K562 (cell line): Measurements from ENCODE around the gene AEN. TPM values are rescaled to one million over a fixed set of nuclear protein-coding genes. Genes with fewer than 3 reads are reported as not detected.
A peak's percentile ranks its signal among the peaks of the same experiment; 100 is the strongest.

Experiments used
- ATAC-seq: fragments of 200-7000 bp; cut with Tn5 transposase; 3 replicates; pipeline ENCODE4 v1.9.1; 2020; ENCODE audit warnings: moderate library complexity
- BruUV-seq: library from RNA; stranded (reverse); fragments of 400-500 nt; replicated peaks from 2 replicates; lab custom pipeline; 2021; lab: Mats Ljungman, UMichigan
- CTCF ChIA-PET: fragments of 300-600 bp; formaldehyde crosslinking; extraction: SDS; loops from one replicate; lab custom pipeline; 2021; ENCODE audit warnings: low intra/inter-chr PET ratio; lab: Yijun Ruan, JAX
- POLR2A ChIA-PET: fragments of 300-600, 350-650 bp; sonication (Branson Sonifier 250); formaldehyde crosslinking; extraction: SDS; loops from one replicate; lab custom pipeline; 2021; ENCODE audit warnings: antibody characterized with exemption, inconsistent platforms; lab: Yijun Ruan, JAX
- DNase-seq, 4 experiments: peaks; one replicate each; pipeline versions ENCODE4 v3.0.0 to v3.0.0-alpha.2; 2011 to 2018; ENCODE audit warnings: low spot score in 3 of 4, mixed read lengths in 3 of 4; ENCODE audit errors: extremely low read depth in 1 of 4
- FAIRE-seq: peaks from 2 replicates; lab custom pipeline; 2011; peaks lifted over from hg19 to GRCh38; lab: Jason Lieb, UNC
- H2AFZ ChIP-seq: 2 replicates; pipeline ENCODE4 v1.6.0; 2011; ENCODE audit warnings: low read depth, low read length, control low read depth, inconsistent platforms
- H3K27ac ChIP-seq: fragments of 200-600 bp; 3 replicates; pipeline ENCODE4 v1.8.0; 2011; ENCODE audit warnings: low read depth, mild to moderate bottlenecking, control low read depth, inconsistent platforms, low read length, moderate library complexity, mixed read lengths; ENCODE audit errors: extremely low read depth
- H3K27me3 ChIP-seq, 2 experiments: fragments of 300-600 bp in 1 of 2; 2 replicates in 1 of 2; 3 replicates in 1 of 2; pipeline versions ENCODE4 v1.6.0 to v1.8.0; 2011; ENCODE audit warnings: inconsistent platforms in 2 of 2, low read length in 2 of 2, mild to moderate bottlenecking in 1 of 2, mixed read lengths in 1 of 2, moderate library complexity in 1 of 2; ENCODE audit not compliant: control insufficient read depth in 2 of 2, insufficient read depth in 2 of 2
- H3K36me3 ChIP-seq: fragments of 300-600 bp; 3 replicates; pipeline ENCODE4 v1.8.0; 2011; ENCODE audit warnings: mild to moderate bottlenecking, low read length, inconsistent platforms; ENCODE audit not compliant: control insufficient read depth, insufficient read depth
- H3K4me1 ChIP-seq, 2 experiments: fragments of 200-600 bp in 1 of 2; replicated peaks in 1 of 2; 2 replicates in 1 of 2; 3 replicates in 1 of 2; pipeline versions ENCODE4 v1.5.1 to v1.8.0; 2011; ENCODE audit warnings: inconsistent platforms in 2 of 2, low read length in 2 of 2, mild to moderate bottlenecking in 1 of 2, mixed read lengths in 1 of 2, moderate library complexity in 1 of 2; ENCODE audit not compliant: control insufficient read depth in 2 of 2, insufficient read depth in 2 of 2
- H3K4me2 ChIP-seq: 2 replicates; pipeline ENCODE4 v1.6.1; 2011; ENCODE audit warnings: low read length, control low read depth, inconsistent platforms, mixed read lengths; ENCODE audit not compliant: insufficient read depth
- H3K4me3 ChIP-seq: fragments of 200-600 bp; sonication (generic), shearing (Covaris generic); 2 replicates; pipeline ENCODE4 v1.5.1; 2016; ENCODE audit warnings: control low read depth, inconsistent platforms
- H3K79me2 ChIP-seq: fragments of 200-600 bp; 3 replicates; pipeline ENCODE4 v1.8.0; 2011; ENCODE audit warnings: low read length, inconsistent platforms; ENCODE audit not compliant: control insufficient read depth, insufficient read depth
- H3K9ac ChIP-seq, 2 experiments: 2 replicates each; pipeline versions ENCODE4 v1.6.0 to v1.6.1; 2011; ENCODE audit warnings: low read depth in 2 of 2, low read length in 2 of 2, control low read depth in 1 of 2, inconsistent platforms in 1 of 2, mild to moderate bottlenecking in 1 of 2, mixed read lengths in 1 of 2; ENCODE audit not compliant: insufficient read depth in 1 of 2
- H3K9me1 ChIP-seq: one replicate; pipeline ENCODE4 v1.6.0; 2011; ENCODE audit warnings: inconsistent platforms, mild to moderate bottlenecking, low read length, moderate library complexity; ENCODE audit not compliant: control insufficient read depth, insufficient read depth
- H3K9me3 ChIP-seq: replicated peaks from 2 replicates; pipeline ENCODE4 v1.5.1; 2011; ENCODE audit warnings: low read depth, low read length, inconsistent platforms; ENCODE audit not compliant: control insufficient read depth, insufficient read depth
- H4K20me1 ChIP-seq: replicated peaks from 2 replicates; pipeline ENCODE4 v1.6.1; 2011; ENCODE audit warnings: low read length, inconsistent platforms, mixed read lengths; ENCODE audit not compliant: control insufficient read depth, insufficient read depth
- POLR2G ChIP-seq: fragments of 200-400 bp; formaldehyde crosslinking; IDR thresholded peaks from 2 replicates; pipeline ENCODE4 v1.6.1; 2017; ENCODE audit warnings: low read depth, mild to moderate bottlenecking, antibody characterized with exemption, low read length, moderate library complexity
- RBFOX2 ChIP-seq: fragments of 200-400 bp; formaldehyde crosslinking; IDR thresholded peaks from 2 replicates; pipeline ENCODE4 v1.6.1; 2017; ENCODE audit warnings: low read depth, mild to moderate bottlenecking, low read length, moderate library complexity
- ZBTB49 ChIP-seq: sonication (generic); formaldehyde crosslinking; IDR thresholded peaks from 2 replicates; pipeline ENCODE4 v1.8.0; 2022; ENCODE audit warnings: missing genetic modification reagents, mild to moderate bottlenecking, borderline replicate concordance
- WGBS: fragments of 100-300 bp; shearing (Covaris generic); methylation state at CpG from one replicate; pipeline ENCODE4 v1.1.6; 2016; ENCODE audit warnings: low coverage, mixed read lengths; ENCODE audit not compliant: insufficient coverage; ENCODE audit errors: missing lambda C conversion rate; 5-methylcytosine and 5-hydroxymethylcytosine counted together
- in situ Hi-C: fragments of 300-500 bp; cut with MboI; formaldehyde crosslinking; loops from 4 replicates; pipeline ENCODE4 v1.15.0; 2018; ENCODE audit warnings: inconsistent platforms, mixed read lengths
- intact Hi-C: fragments of 100-400 bp; cut with micrococcal nuclease; formaldehyde crosslinking; loops from 2 replicates; pipeline ENCODE4 v1.14.2; 2022
- polyA plus RNA-seq, 8 experiments: library from polyadenylated mRNA; depleted of rRNA in 4 of 8; stranded (reverse) in 5 of 8; unstranded in 3 of 8; fragments of >200 nt; fragmentation: Nextera tagmentation in 2 of 8; fragmentation: Illumina TruSeq in 1 of 8; extraction: Ambion mirVana in 2 of 8; extraction: Trizol in 1 of 8; gene quantifications; 2 replicates each; pipeline versions ENCODE4 v1.2.1 to v1.2.3, GENCODE V29; 2011 to 2014; ENCODE audit warnings: inconsistent platforms in 1 of 8, missing spikeins in 1 of 8
- total RNA-seq, 7 experiments: library from RNA; depleted of rRNA in 6 of 7; stranded (reverse); fragments of >200 nt in 6 of 7; fragmentation: Illumina TruSeq in 2 of 7; extraction: Trizol in 2 of 7; gene quantifications; 2 replicates each; pipeline versions ENCODE4 v1.2.1 to v1.2.3, GENCODE V29; 2011 to 2021; ENCODE audit warnings: low replicate concordance in 1 of 7

Gene AEN
- total and polyA plus RNA-seq, 9 of the 15 experiments (the other 6 are each of a cell fraction or from before 2014, with no cell fraction given) = 9.0 to 51.0 (median 32.8) TPM

GRCh38 chr15:88625943-88626741 is 5.0 kb downstream of the AEN start:
- no TSS peak for BruUV-seq
- DNase-seq (no peak), FAIRE-seq (no peak), ATAC-seq (no peak)
- no peak overlapping the region for H3K4me2 ChIP-seq
- WGBS = 92% methylated on average over 21 of the region's 23 CpGs
- no peaks in the 10 kb centered on the region for H3K27me3 ChIP-seq
- no peak overlapping the region for H2AFZ ChIP-seq
- ChIA-PET POLR2A (interaction anchor here (1.2 kb wide), 1 partner anchor 18 kb away, joined by 3 read pairs; no protein-coding TSS in a partner anchor), CTCF (no interaction called here)
- in situ Hi-C loops = no loop called here
- no peak overlapping the region for H3K4me3 ChIP-seq
- intact Hi-C loops = no loop called here
- no peaks in the 10 kb centered on the region for H3K9me1 ChIP-seq
- H3K4me1 ChIP-seq = peaks cover 9 to 35% of the 10 kb centered on the region in 2 experiments; a peak in 4 of 5 replicates
- no peak overlapping the region for H3K27ac ChIP-seq
- no peaks in the 10 kb centered on the region for H3K9me3 ChIP-seq
- peak overlapping the region in 1 of 2 experiments; percentile 53; a peak in 1 of 4 replicates for H3K9ac ChIP-seq
- TF ChIP-seq ZBTB49 (CRISPR knock-in tag) (no peak), RBFOX2 (peak; percentile 63), POLR2G (peak; percentile 46; the same call in 1 of the 2 replicates)
- H3K79me2 ChIP-seq = peaks cover 73% of the 10 kb centered on the region
- H3K36me3 ChIP-seq = peaks cover 82% of the 10 kb centered on the region
- H4K20me1 ChIP-seq = peaks cover 49% of the 10 kb centered on the region
